MCF 10A (cell line): ENCODE measurements around the gene PLSCR3. TPM values are rescaled to one million over a fixed set of nuclear protein-coding genes. Genes with fewer than 3 reads are reported as not detected.

ENCODE experiments used
- BruUV-seq: library from RNA; stranded (reverse); fragments of 400-500 nt; replicated peaks from 2 replicates; lab custom pipeline; 2021; lab: Mats Ljungman, UMichigan
- CTCF ChIA-PET: fragments of 300-600 bp; sonication (Branson Sonifier 250); formaldehyde crosslinking; extraction: SDS; loops from one replicate; lab custom pipeline; 2021; ENCODE audit warnings: antibody characterized with exemption, inconsistent platforms; lab: Yijun Ruan, JAX
- POLR2A ChIA-PET: fragments of 300-600, 350-650 bp; sonication (Branson Sonifier 250); formaldehyde crosslinking; extraction: SDS; loops from one replicate; lab custom pipeline; 2020; ENCODE audit warnings: antibody characterized with exemption, inconsistent platforms; lab: Yijun Ruan, JAX
- DNase-seq: peaks from one replicate; pipeline ENCODE4 v3.0.0-alpha.2; 2018; ENCODE audit not compliant: unreplicated experiment
- H3K27ac Mint-ChIP-seq: one replicate; pipeline ENCODE4 v1.8.0; 2022; ENCODE audit warnings: mild to moderate bottlenecking, low read depth, mixed read lengths; ENCODE audit not compliant: unreplicated experiment
- H3K27me3 Mint-ChIP-seq: one replicate; pipeline ENCODE4 v1.8.0; 2022; ENCODE audit warnings: mixed read lengths; ENCODE audit not compliant: insufficient read depth, unreplicated experiment
- H3K36me3 Mint-ChIP-seq: one replicate; pipeline ENCODE4 v1.8.0; 2022; ENCODE audit warnings: mild to moderate bottlenecking, moderate library complexity, mixed read lengths; ENCODE audit not compliant: insufficient read depth, unreplicated experiment
- H3K4me1 Mint-ChIP-seq: one replicate; pipeline ENCODE4 v1.8.0; 2022; ENCODE audit warnings: mixed read lengths; ENCODE audit not compliant: insufficient read depth, unreplicated experiment
- H3K4me3 Mint-ChIP-seq: one replicate; pipeline ENCODE4 v1.8.0; 2022; ENCODE audit warnings: mild to moderate bottlenecking, moderate library complexity, mixed read lengths; ENCODE audit not compliant: unreplicated experiment
- H3K9me3 Mint-ChIP-seq: one replicate; pipeline ENCODE4 v1.8.0; 2022; ENCODE audit warnings: mixed read lengths; ENCODE audit not compliant: unreplicated experiment
- CTCF ChIP-seq: fragments of 200-600 bp; IDR thresholded peaks from one replicate; pipeline ENCODE4 v1.8.0; 2022; ENCODE audit warnings: antibody characterized with exemption, mild to moderate bottlenecking; ENCODE audit not compliant: unreplicated experiment
- intact Hi-C: fragments of 100-400 bp; cut with micrococcal nuclease; formaldehyde crosslinking; loops from 2 replicates; pipeline ENCODE4 v1.14.1; 2022
- total RNA-seq: library from RNA; stranded (reverse); gene quantifications from 2 replicates; pipeline ENCODE4 v1.2.3, GENCODE V29; 2022

PLSCR3 gene
- total RNA-seq, 1 experiment from 2014 or later = 59.0 TPM

GRCh38 chr17:7343250-7343649, 51.1 kb downstream of the PLSCR3 start:
- Mint-ChIP-seq H3K9me3 (no peaks in the 10 kb centered on the region), H3K36me3 (peaks cover 8% of the 10 kb centered on the region), H3K4me3 (no peak overlapping the region), H3K4me1 (no peaks in the 10 kb centered on the region), H3K27me3 (peaks cover 12% of the 10 kb centered on the region), H3K27ac (no peak overlapping the region)
- no peak for TF ChIP-seq CTCF
- BruUV-seq = no TSS peak
- DNase-seq = no peak
- POLR2A ChIA-PET = interaction anchor here (1.1 to 2.5 kb wide), 3 partner anchors 13 to 140 kb away, joined by 3 to 16 read pairs (median 3); partner anchors contain the start of gene NEURL4
- CTCF ChIA-PET = interaction anchor here (0.8 to 1.7 kb wide), 2 partner anchors 9 to 35 kb away, joined by 3 to 5 read pairs; no protein-coding TSS in a partner anchor
- intact Hi-C loops = no loop called here

DNA sequence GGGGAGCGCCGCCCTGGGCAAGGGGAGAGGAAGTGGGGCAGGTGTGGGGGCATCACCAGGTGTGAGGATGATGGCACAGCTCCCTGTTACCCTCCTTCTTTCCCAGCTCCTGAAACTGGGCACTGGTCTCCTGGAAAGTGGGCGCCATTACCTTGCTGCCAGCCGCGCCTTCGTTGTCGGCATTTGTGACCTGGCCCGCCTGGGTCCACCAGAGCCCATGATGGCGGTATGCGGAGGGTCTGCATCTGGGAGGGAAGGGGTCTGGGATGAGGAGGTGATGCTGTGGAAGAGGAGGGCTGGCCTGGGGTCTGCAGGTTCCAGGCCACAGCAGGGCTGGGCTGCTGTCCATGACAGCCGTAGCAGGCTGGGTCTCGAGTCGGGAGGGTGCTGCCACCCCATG, 52.5 kb downstream of the PLSCR3 start:
- Mint-ChIP-seq H3K4me3 (no peak overlapping the region), H3K27ac (no peak overlapping the region), H3K27me3 (peaks cover 12% of the 10 kb centered on the region), H3K9me3 (no peaks in the 10 kb centered on the region), H3K4me1 (no peaks in the 10 kb centered on the region), H3K36me3 (peaks cover 4% of the 10 kb centered on the region)
- ChIA-PET POLR2A (interaction anchor here (1.2 to 2.5 kb wide), 2 partner anchors 12 to 26 kb away, joined by 3 to 16 read pairs; partner anchors contain the start of gene NEURL4), CTCF (interaction anchor here (0.6 to 1.1 kb wide), 2 partner anchors 12 to 1970 kb away, joined by 3 to 4 read pairs; no protein-coding TSS in a partner anchor)
- no peak for DNase-seq
- no peak for TF ChIP-seq CTCF
- BruUV-seq = no TSS peak
- intact Hi-C loops = no loop called here

- H3K9me3 Mint-ChIP-seq = no peaks in the 10 kb centered on the region
- ChIA-PET CTCF (interaction anchor here (0.6 kb wide), 1 partner anchor 176 kb away, joined by 3 read pairs; no protein-coding TSS in a partner anchor), POLR2A (interaction anchor here (1.1 to 2.1 kb wide), 2 partner anchors 10 kb away, joined by 3 to 9 read pairs; partner anchors contain the start of gene NEURL4)
- TF ChIP-seq CTCF = no peak
- peaks cover 12% of the 10 kb centered on the region for H3K27me3 Mint-ChIP-seq
- no TSS peak for BruUV-seq
- DNase-seq = no peak
- H3K27ac Mint-ChIP-seq = no peak overlapping the region
- H3K36me3 Mint-ChIP-seq = no peaks in the 10 kb centered on the region
- H3K4me1 Mint-ChIP-seq = no peaks in the 10 kb centered on the region
- intact Hi-C loops = no loop called here
- H3K4me3 Mint-ChIP-seq = no peak overlapping the region
Observed at GRCh38 chr17:7340179-7340578, 54.1 kb downstream of the PLSCR3 start.

Other genes with a start within 250 kb of the PLSCR3 start
- 0.37 and 0.59 TPM in 2 replicates for gene ASGR1, start 215.2 kb downstream of the PLSCR3 start, total RNA-seq
- 7.6 TPM in 2 replicates for gene DLG4, start 174.7 kb downstream of the PLSCR3 start, total RNA-seq
- 387 and 413 TPM in 2 replicates for gene ACADVL, start 174.6 kb downstream of the PLSCR3 start, total RNA-seq
- 34.9 and 37.4 TPM in 2 replicates for gene DVL2, start 160.0 kb downstream of the PLSCR3 start, total RNA-seq
- gene PHF23, start 155.1 kb downstream of the PLSCR3 start, total RNA-seq = 41.8 and 47.1 TPM in 2 replicates
- gene GABARAP, start 152.1 kb downstream of the PLSCR3 start, total RNA-seq = 226 and 294 TPM in 2 replicates
- gene CTDNEP1, start 142.8 kb downstream of the PLSCR3 start, total RNA-seq = 145 and 148 TPM in 2 replicates
- 81.0 and 91.3 TPM in 2 replicates for gene ELP5, start 142.3 kb downstream of the PLSCR3 start, total RNA-seq
- gene CLDN7, start 132.0 kb downstream of the PLSCR3 start, total RNA-seq = 20.8 and 23.9 TPM in 2 replicates
- not detected in 2 replicates for gene SLC2A4, start 112.8 kb downstream of the PLSCR3 start, total RNA-seq
- 0.40 and 0.44 TPM in 2 replicates for gene YBX2, start 99.9 kb downstream of the PLSCR3 start, total RNA-seq
- gene EIF5A, start 86.9 kb downstream of the PLSCR3 start, total RNA-seq = 1,142 and 1,190 TPM in 2 replicates
- 29.4 and 49.8 TPM in 2 replicates for gene GPS2, start 79.2 kb downstream of the PLSCR3 start, total RNA-seq
- gene NEURL4, start 65.2 kb downstream of the PLSCR3 start, total RNA-seq = 36.9 and 39.3 TPM in 2 replicates
- gene ACAP1, start 58.0 kb downstream of the PLSCR3 start, total RNA-seq = 4.4 and 4.9 TPM in 2 replicates
- 9.2 and 10.1 TPM in 2 replicates for gene KCTD11, start 42.4 kb downstream of the PLSCR3 start, total RNA-seq
- not detected in 2 replicates for gene TMEM95, start 39.4 kb downstream of the PLSCR3 start, total RNA-seq
- gene TNK1, start 13.4 kb downstream of the PLSCR3 start, total RNA-seq = 6.4 and 8.0 TPM in 2 replicates
- gene TMEM256, start 9.6 kb upstream of the PLSCR3 start, total RNA-seq = 35.2 and 42.9 TPM in 2 replicates
- 6.7 and 9.0 TPM in 2 replicates for gene NLGN2, start 13.3 kb upstream of the PLSCR3 start, total RNA-seq
- gene SPEM1, start 25.8 kb upstream of the PLSCR3 start, total RNA-seq = not detected in 2 replicates
- gene SPEM2, start 31.1 kb upstream of the PLSCR3 start, total RNA-seq = not detected in 2 replicates
- not detected in 2 replicates for gene SPEM3, start 34.3 kb upstream of the PLSCR3 start, total RNA-seq
- 6.1 and 6.3 TPM in 2 replicates for gene TMEM102, start 40.9 kb upstream of the PLSCR3 start, total RNA-seq
- gene FGF11, start 45.0 kb upstream of the PLSCR3 start, total RNA-seq = 0.84 and 2.1 TPM in 2 replicates
- 3.3 and 7.8 TPM in 2 replicates for gene CHRNB1, start 50.5 kb upstream of the PLSCR3 start, total RNA-seq
- 26.3 and 29.1 TPM in 2 replicates for gene ZBTB4, start 85.1 kb upstream of the PLSCR3 start, total RNA-seq
- not detected in 2 replicates for gene SLC35G6, start 86.9 kb upstream of the PLSCR3 start, total RNA-seq
- 89.6 and 107 TPM in 2 replicates for gene POLR2A, start 89.8 kb upstream of the PLSCR3 start, total RNA-seq
- gene TNFSF12, start 154.5 kb upstream of the PLSCR3 start, total RNA-seq = 3.5 and 3.9 TPM in 2 replicates
- 6.3 and 10.8 TPM in 2 replicates for gene TNFSF13, start 164.2 kb upstream of the PLSCR3 start, total RNA-seq
- 66.9 and 67.3 TPM in 2 replicates for gene SENP3, start 167.4 kb upstream of the PLSCR3 start, total RNA-seq
- 6.9 and 10.6 TPM in 2 replicates for gene CD68, start 185.1 kb upstream of the PLSCR3 start, total RNA-seq
- gene MPDU1, start 189.3 kb upstream of the PLSCR3 start, total RNA-seq = 52.0 and 56.5 TPM in 2 replicates
- 32.6 and 34.4 TPM in 2 replicates for gene SOX15, start 195.6 kb upstream of the PLSCR3 start, total RNA-seq
- gene FXR2, start 220.4 kb upstream of the PLSCR3 start, total RNA-seq = 60.7 and 65.1 TPM in 2 replicates
- 66.8 and 82.7 TPM in 2 replicates for gene SAT2, start 233.3 kb upstream of the PLSCR3 start, total RNA-seq
- 0.35 and 1.1 TPM in 2 replicates for gene SHBG, start 235.6 kb upstream of the PLSCR3 start, total RNA-seq